ENCODE measurements around the gene CFAP45. TPM values are rescaled to one million over a fixed set of nuclear protein-coding genes. Genes with fewer than 3 reads are reported as not detected.
A peak's percentile ranks its signal among the peaks of the same experiment; 100 is the strongest.

The CFAP45 gene
- total RNA-seq, 1 experiment from 2014 or later = not detected

GRCh38 chr1:159862031-159862430 lies 37.9 kb downstream of the CFAP45 start:
- no peak for DNase-seq (ENCODE audit: low spot score)
- in situ Hi-C loops (cut with HindIII; ENCODE audit: low sequenced_read_pairs) = no loop called here

- DNase-seq (ENCODE audit: low spot score) = no peak
- in situ Hi-C loops (cut with HindIII; ENCODE audit: low sequenced_read_pairs) = no loop called here
These were observed 38.7 kb downstream of the CFAP45 start for GRCh38 chr1:159861218-159861617.

GRCh38 chr1:159860456-159860855 lies 39.5 kb downstream of the CFAP45 start:
- no peak for DNase-seq (ENCODE audit: low spot score)
- in situ Hi-C loops (cut with HindIII; ENCODE audit: low sequenced_read_pairs) = no loop called here

GRCh38 chr1:159859767-159860322 lies 40.1 kb downstream of the CFAP45 start:
- no peak for DNase-seq (ENCODE audit: low spot score)
- in situ Hi-C loops (cut with HindIII; ENCODE audit: low sequenced_read_pairs) = no loop called here

GRCh38 chr1:159857889-159858288 lies 42.1 kb downstream of the CFAP45 start:
- no peak for DNase-seq (ENCODE audit: low spot score)
- in situ Hi-C loops (cut with HindIII; ENCODE audit: low sequenced_read_pairs) = no loop called here

- no peak for DNase-seq (ENCODE audit: low spot score)
- in situ Hi-C loops (cut with HindIII; ENCODE audit: low sequenced_read_pairs) = no loop called here
These were observed 43.4 kb downstream of the CFAP45 start for GRCh38 chr1:159856576-159856975.

GRCh38 chr1:159855709-159856108 lies 44.3 kb downstream of the CFAP45 start:
- in situ Hi-C loops (cut with HindIII; ENCODE audit: low sequenced_read_pairs) = no loop called here

GRCh38 chr1:159854693-159855192 lies 45.2 kb downstream of the CFAP45 start:
- in situ Hi-C loops (cut with HindIII; ENCODE audit: low sequenced_read_pairs) = no loop called here
- DNase-seq (ENCODE audit: low spot score) = peak; percentile 64

More at GRCh38 chr1:159855709-159856108, 44.3 kb downstream of the CFAP45 start:
- DNase-seq (ENCODE audit: low spot score) = no peak

- peak; percentile 62 for DNase-seq (ENCODE audit: low spot score)
- in situ Hi-C loops (cut with HindIII; ENCODE audit: low sequenced_read_pairs) = no loop called here
These were observed 45.8 kb downstream of the CFAP45 start for GRCh38 chr1:159854116-159854692.

GRCh38 chr1:159853417-159854115 lies 46.4 kb downstream of the CFAP45 start:
- in situ Hi-C loops (cut with HindIII; ENCODE audit: low sequenced_read_pairs) = no loop called here
- DNase-seq (ENCODE audit: low spot score) = no peak

- DNase-seq (ENCODE audit: low spot score) = no peak
- in situ Hi-C loops (cut with HindIII; ENCODE audit: low sequenced_read_pairs) = no loop called here
These were observed 48.6 kb downstream of the CFAP45 start for GRCh38 chr1:159851407-159851806.

- no peak for DNase-seq (ENCODE audit: low spot score)
- in situ Hi-C loops (cut with HindIII; ENCODE audit: low sequenced_read_pairs) = no loop called here
These were observed 50.2 kb downstream of the CFAP45 start for GRCh38 chr1:159849626-159850366.

GRCh38 chr1:159848326-159848725 lies 51.6 kb downstream of the CFAP45 start:
- in situ Hi-C loops (cut with HindIII; ENCODE audit: low sequenced_read_pairs) = no loop called here
- no peak for DNase-seq (ENCODE audit: low spot score)

GRCh38 chr1:159847231-159847630 lies 52.7 kb downstream of the CFAP45 start:
- in situ Hi-C loops (cut with HindIII; ENCODE audit: low sequenced_read_pairs) = no loop called here

GRCh38 chr1:159845751-159846629 lies 54.0 kb downstream of the CFAP45 start:
- in situ Hi-C loops (cut with HindIII; ENCODE audit: low sequenced_read_pairs) = no loop called here
- no peak for DNase-seq (ENCODE audit: low spot score)

More at GRCh38 chr1:159847231-159847630, 52.7 kb downstream of the CFAP45 start:
- DNase-seq (ENCODE audit: low spot score) = no peak

- in situ Hi-C loops (cut with HindIII; ENCODE audit: low sequenced_read_pairs) = no loop called here
- no peak for DNase-seq (ENCODE audit: low spot score)
These were observed 56.5 kb downstream of the CFAP45 start for GRCh38 chr1:159843459-159843858.

GRCh38 chr1:159841749-159842148 lies 58.2 kb downstream of the CFAP45 start:
- in situ Hi-C loops (cut with HindIII; ENCODE audit: low sequenced_read_pairs) = no loop called here
- DNase-seq (ENCODE audit: low spot score) = no peak

GRCh38 chr1:159839116-159839849 lies 60.7 kb downstream of the CFAP45 start:
- in situ Hi-C loops (cut with HindIII; ENCODE audit: low sequenced_read_pairs) = no loop called here
- no peak for DNase-seq (ENCODE audit: low spot score)
